ENCODE data around the gene PARP2.

Gene PARP2

GRCh38 chr14:20391505-20391904 lies 48.1 kb downstream of the PARP2 start:
- Histone ChIP-seq H3K4me1 (ENCODE audit: control insufficient read depth, insufficient read depth, low read length, unreplicated experiment) (no peaks in the 10 kb centered on the region), H3K27me3 (ENCODE audit: insufficient read depth, low read length) (no peaks in the 10 kb centered on the region), H3K27ac (ENCODE audit: low read depth, low read length) (no peak overlapping the region), H2AFZ (ENCODE audit: low read length, unreplicated experiment) (no peak overlapping the region), H3K36me3 (ENCODE audit: insufficient read depth, low read length) (peaks cover 29% of the 10 kb centered on the region), H3K4me3 (ENCODE audit: low read depth, low read length) (no peak overlapping the region), H3K79me2 (ENCODE audit: control insufficient read depth, insufficient read depth, low read length, unreplicated experiment) (no peaks in the 10 kb centered on the region)

- Histone ChIP-seq H3K27me3 (ENCODE audit: insufficient read depth, low read length) (no peaks in the 10 kb centered on the region), H3K4me1 (ENCODE audit: control insufficient read depth, insufficient read depth, low read length, unreplicated experiment) (peaks cover 9% of the 10 kb centered on the region), H3K27ac (ENCODE audit: low read depth, low read length) (no peak overlapping the region), H3K79me2 (ENCODE audit: control insufficient read depth, insufficient read depth, low read length, unreplicated experiment) (no peaks in the 10 kb centered on the region), H3K4me3 (ENCODE audit: low read depth, low read length) (no peak overlapping the region), H2AFZ (ENCODE audit: low read length, unreplicated experiment) (no peak overlapping the region), H3K36me3 (ENCODE audit: insufficient read depth, low read length) (peaks cover 16% of the 10 kb centered on the region)
Measured at GRCh38 chr14:20397511-20397910, 54.1 kb downstream of the PARP2 start.

- Histone ChIP-seq H3K4me3 (ENCODE audit: low read depth, low read length) (no peak overlapping the region), H3K27me3 (ENCODE audit: insufficient read depth, low read length) (no peaks in the 10 kb centered on the region), H3K79me2 (ENCODE audit: control insufficient read depth, insufficient read depth, low read length, unreplicated experiment) (no peaks in the 10 kb centered on the region), H2AFZ (ENCODE audit: low read length, unreplicated experiment) (no peak overlapping the region), H3K27ac (ENCODE audit: low read depth, low read length) (no peak overlapping the region), H3K4me1 (ENCODE audit: control insufficient read depth, insufficient read depth, low read length, unreplicated experiment) (peaks cover 9% of the 10 kb centered on the region), H3K36me3 (ENCODE audit: insufficient read depth, low read length) (peaks cover 8% of the 10 kb centered on the region)
Measured at GRCh38 chr14:20400589-20400964, 57.1 kb downstream of the PARP2 start.

GRCh38 chr14:20400965-20401593 lies 57.6 kb downstream of the PARP2 start:
- no peak overlapping the region for H3K4me3 ChIP-seq (ENCODE audit: low read depth, low read length)
- no peak overlapping the region for H2AFZ ChIP-seq (ENCODE audit: low read length, unreplicated experiment)
- H3K27ac ChIP-seq (ENCODE audit: low read depth, low read length), result no peak overlapping the region
- no peaks in the 10 kb centered on the region for H3K79me2 ChIP-seq (ENCODE audit: control insufficient read depth, insufficient read depth, low read length, unreplicated experiment)
- H3K36me3 ChIP-seq (ENCODE audit: insufficient read depth, low read length), result peaks cover 8% of the 10 kb centered on the region
- H3K4me1 ChIP-seq (ENCODE audit: control insufficient read depth, insufficient read depth, low read length, unreplicated experiment), result peaks cover 9% of the 10 kb centered on the region
- no peaks in the 10 kb centered on the region for H3K27me3 ChIP-seq (ENCODE audit: insufficient read depth, low read length)

GRCh38 chr14:20403521-20403920 lies 60.1 kb downstream of the PARP2 start:
- Histone ChIP-seq H3K79me2 (ENCODE audit: control insufficient read depth, insufficient read depth, low read length, unreplicated experiment) (peaks cover 5% of the 10 kb centered on the region), H3K4me1 (ENCODE audit: control insufficient read depth, insufficient read depth, low read length, unreplicated experiment) (peaks cover 9% of the 10 kb centered on the region), H3K27ac (ENCODE audit: low read depth, low read length) (no peak overlapping the region), H3K27me3 (ENCODE audit: insufficient read depth, low read length) (no peaks in the 10 kb centered on the region), H3K36me3 (ENCODE audit: insufficient read depth, low read length) (peaks cover 12% of the 10 kb centered on the region), H2AFZ (ENCODE audit: low read length, unreplicated experiment) (no peak overlapping the region), H3K4me3 (ENCODE audit: low read depth, low read length) (no peak overlapping the region)
